Measurements from ENCODE around the gene TBX4. TPM values are rescaled to one million over a fixed set of nuclear protein-coding genes. Genes with fewer than 3 reads are reported as not detected.

The TBX4 gene
- total RNA-seq, 1 experiment from 2014 or later: not detected

DNA sequence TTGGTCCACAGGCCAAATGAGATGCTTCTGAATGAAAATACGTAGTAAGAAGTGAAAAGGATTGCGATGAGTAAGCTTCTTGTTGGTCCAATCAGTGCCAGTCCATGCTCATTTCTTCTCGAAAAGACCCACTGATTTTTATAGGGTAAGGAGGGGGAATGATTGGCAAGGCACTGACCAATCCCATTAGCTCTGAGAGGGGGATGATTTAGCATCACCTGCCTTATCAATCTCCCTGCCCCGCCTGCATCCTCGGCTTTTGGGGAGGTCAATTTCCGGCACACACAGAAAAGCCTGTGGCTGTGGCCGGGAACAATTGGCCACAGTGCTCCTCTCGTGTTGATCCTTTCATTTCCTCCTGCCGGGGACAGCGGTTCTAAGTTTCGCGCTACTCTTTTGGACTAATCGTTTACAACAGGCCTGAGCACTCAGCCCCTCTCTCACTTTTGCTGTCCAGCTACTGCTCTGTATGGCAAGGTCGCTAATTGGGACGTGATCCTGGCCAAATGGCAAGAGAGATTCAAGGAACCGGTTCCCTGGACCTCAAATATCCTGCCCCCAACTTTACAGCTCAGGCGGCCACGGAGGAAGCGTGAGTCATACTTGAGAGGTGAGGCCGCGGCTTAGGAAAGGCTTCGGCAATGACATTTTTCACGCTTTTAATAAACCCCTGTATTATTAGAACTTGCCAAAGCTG, 43.1 kb downstream of the TBX4 start:
- Histone ChIP-seq H2BK120ac (ENCODE audit: low read depth, low read length, poor library complexity, severe bottlenecking) (no peak overlapping the region), H4K91ac (ENCODE audit: insufficient read length, low read depth, low read length) (no peak overlapping the region), H2AFZ (ENCODE audit: low read length) (no peak overlapping the region), H3K23me2 (ENCODE audit: insufficient read length, low read depth, low read length, poor library complexity, severe bottlenecking) (no peaks in the 10 kb centered on the region), H4K5ac (ENCODE audit: insufficient read length, low read depth, low read length) (no peak overlapping the region), H2AK5ac (ENCODE audit: insufficient read length, low read length) (no peak overlapping the region), H3K18ac (ENCODE audit: insufficient read length, low read depth, low read length) (no peak overlapping the region), H3K4ac (ENCODE audit: low read depth, low read length) (no peak overlapping the region), H3K56ac (ENCODE audit: insufficient read length, low read depth, low read length) (no peak overlapping the region), H3K27me3 (ENCODE audit: insufficient read depth, low read length) (no peaks in the 10 kb centered on the region), H3K4me2 (ENCODE audit: insufficient read depth, insufficient read length, low read length) (no peak overlapping the region), H3K27ac (ENCODE audit: insufficient read length, low read depth, low read length) (no peak overlapping the region), H2BK5ac (ENCODE audit: insufficient read length, low read length) (no peak overlapping the region), H3K4me1 (ENCODE audit: insufficient read depth, low read length) (no peaks in the 10 kb centered on the region; the same call in 1 of the 2 replicates), H3K9ac (ENCODE audit: extremely low read depth, insufficient read length, low read length) (no peak overlapping the region), H2BK20ac (ENCODE audit: low read depth, low read length, poor library complexity, severe bottlenecking) (no peak overlapping the region), H4K20me1 (ENCODE audit: control insufficient read depth, insufficient read depth, insufficient read length) (no peaks in the 10 kb centered on the region), H4K8ac (replicated peaks; ENCODE audit: insufficient read length, low read depth, low read length) (no peak overlapping the region), H3K79me2 (ENCODE audit: insufficient read depth, low read length) (no peaks in the 10 kb centered on the region), H2BK12ac (ENCODE audit: insufficient read length, low read depth, low read length) (no peak overlapping the region), H2BK15ac (ENCODE audit: low read depth, low read length) (no peak overlapping the region), H3K9me3 (ENCODE audit: control insufficient read depth, low read depth, low read length) (no peaks in the 10 kb centered on the region), H3K23ac (ENCODE audit: insufficient read length, low read depth, low read length) (no peak overlapping the region), H3T11ph (ENCODE audit: low read length) (no peak overlapping the region), H3K79me1 (ENCODE audit: insufficient read depth, low read depth, low read length, poor library complexity, severe bottlenecking) (no peaks in the 10 kb centered on the region), H3K14ac (ENCODE audit: insufficient read depth, low read length) (no peak overlapping the region)
- Mint-ChIP-seq H3K27me3 (ENCODE audit: low read depth) (peaks cover 7% of the 10 kb centered on the region; the same call in 1 of the 2 replicates), H3K27ac (no peak overlapping the region), H3K9me3 (no peaks in the 10 kb centered on the region), H3K4me3 (no peak overlapping the region), H3K36me3 (ENCODE audit: insufficient read depth in 1 of 3, low read depth in 3 of 3) (no peaks in the 10 kb centered on the region), H3K4me1 (peaks cover 12 to 16% of the 10 kb centered on the region in 2 experiments)
- DNase-seq: no peak
- WGBS (ENCODE audit: extremely low coverage, insufficient read length, low lambda C conversion rate): no CpG with 5 or more reads among the region's 23 CpGs
- TF ChIP-seq, protein P1, sequence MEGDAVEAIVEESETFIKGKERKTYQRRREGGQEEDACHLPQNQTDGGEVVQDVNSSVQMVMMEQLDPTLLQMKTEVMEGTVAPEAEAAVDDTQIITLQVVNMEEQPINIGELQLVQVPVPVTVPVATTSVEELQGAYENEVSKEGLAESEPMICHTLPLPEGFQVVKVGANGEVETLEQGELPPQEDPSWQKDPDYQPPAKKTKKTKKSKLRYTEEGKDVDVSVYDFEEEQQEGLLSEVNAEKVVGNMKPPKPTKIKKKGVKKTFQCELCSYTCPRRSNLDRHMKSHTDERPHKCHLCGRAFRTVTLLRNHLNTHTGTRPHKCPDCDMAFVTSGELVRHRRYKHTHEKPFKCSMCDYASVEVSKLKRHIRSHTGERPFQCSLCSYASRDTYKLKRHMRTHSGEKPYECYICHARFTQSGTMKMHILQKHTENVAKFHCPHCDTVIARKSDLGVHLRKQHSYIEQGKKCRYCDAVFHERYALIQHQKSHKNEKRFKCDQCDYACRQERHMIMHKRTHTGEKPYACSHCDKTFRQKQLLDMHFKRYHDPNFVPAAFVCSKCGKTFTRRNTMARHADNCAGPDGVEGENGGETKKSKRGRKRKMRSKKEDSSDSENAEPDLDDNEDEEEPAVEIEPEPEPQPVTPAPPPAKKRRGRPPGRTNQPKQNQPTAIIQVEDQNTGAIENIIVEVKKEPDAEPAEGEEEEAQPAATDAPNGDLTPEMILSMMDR (conservative IDR thresholded peaks at IDR 0.05): no peak

All from H9 (cell line).